HepG2 (cell line): ENCODE results near the gene RNPEPL1. TPM values are rescaled to one million over a fixed set of nuclear protein-coding genes. Genes with fewer than 3 reads are reported as not detected.

Experiments used
- BRCA1 ChIP-seq: sonication (generic); formaldehyde crosslinking; IDR thresholded peaks from 2 replicates; pipeline ENCODE4 v1.4.0; 2020; ENCODE audit warnings: missing genetic modification reagents
- HMG20A ChIP-seq: IDR thresholded peaks from 2 replicates; pipeline ENCODE4 v1.6.1; 2016; ENCODE audit warnings: borderline replicate concordance
- MAZ ChIP-seq, 2 experiments: sonication (generic) in 1 of 2; formaldehyde crosslinking in 1 of 2; IDR thresholded peaks; 2 replicates each; pipeline versions ENCODE4 v1.5.0 to v1.6.1; 2012 to 2020; ENCODE audit warnings: low read depth in 2 of 2, mild to moderate bottlenecking in 2 of 2, borderline replicate concordance in 1 of 2, improper control_type of control experiment in 1 of 2, low read length in 1 of 2, missing genetic modification reagents in 1 of 2, moderate library complexity in 1 of 2
- NCOA2 ChIP-seq: sonication (generic); formaldehyde crosslinking; IDR thresholded peaks from 2 replicates; pipeline ENCODE4 v1.8.0; 2022; ENCODE audit warnings: inconsistent platforms
- NFYC ChIP-seq: IDR thresholded peaks from 2 replicates; pipeline ENCODE4 v1.6.1; 2016; ENCODE audit warnings: missing genetic modification reagents, missing compliant biosample characterization
- POLR2AphosphoS5 ChIP-seq: IDR thresholded peaks from 2 replicates; pipeline ENCODE4 v1.6.1; 2012; ENCODE audit warnings: low read depth, low read length
- REL ChIP-seq: sonication (generic); formaldehyde crosslinking; conservative IDR thresholded peaks from 2 replicates; pipeline ENCODE4 v1.8.0; 2022; ENCODE audit warnings: mild to moderate bottlenecking, missing genetic modification reagents, moderate library complexity
- SIN3A ChIP-seq: IDR thresholded peaks from 2 replicates; pipeline ENCODE4 v1.6.1; 2011; ENCODE audit warnings: low read depth, mild to moderate bottlenecking, control low read depth, low read length, borderline replicate concordance
- SMC3 ChIP-seq: IDR thresholded peaks from 2 replicates; pipeline ENCODE4 v1.6.1; 2011; ENCODE audit warnings: low read length, improper control_type of control experiment
- STAT6 ChIP-seq: sonication (generic); formaldehyde crosslinking; IDR thresholded peaks from 2 replicates; pipeline ENCODE4 v1.4.0; 2020; ENCODE audit warnings: missing genetic modification reagents, mild to moderate bottlenecking, borderline replicate concordance
- ZMAT5 ChIP-seq: sonication (generic); formaldehyde crosslinking; IDR thresholded peaks from 2 replicates; pipeline ENCODE4 v1.5.0; 2020; ENCODE audit warnings: mild to moderate bottlenecking, low read depth, missing genetic modification reagents, borderline replicate concordance
- polyA plus RNA-seq, 8 experiments: library from polyadenylated mRNA; depleted of rRNA in 3 of 8; stranded (reverse) in 7 of 8; unstranded in 1 of 8; fragments of >200 nt; fragmentation: Illumina TruSeq in 4 of 8; extraction: Trizol in 4 of 8; gene quantifications; 2 replicates each; pipeline versions ENCODE4 v1.2.1 to v1.2.3, GENCODE V29; 2011 to 2016; ENCODE audit warnings: low read depth in 4 of 8, missing spikeins in 1 of 8, mixed read lengths in 1 of 8; ENCODE audit not compliant: insufficient read depth in 1 of 8
- total RNA-seq, 5 experiments: library from RNA; depleted of rRNA; stranded (reverse); fragments of >200 nt; fragmentation: Illumina TruSeq; extraction: Trizol; gene quantifications; 2 replicates each; pipeline ENCODE4 v1.2.3, GENCODE V29; 2016; ENCODE audit warnings: low read depth in 1 of 5
- TF ChIP-seq, protein P1 (sequence below): sonication (generic); formaldehyde crosslinking; IDR thresholded peaks from 2 replicates; pipeline ENCODE4 v1.8.0; 2022; ENCODE audit warnings: mild to moderate bottlenecking, missing genetic modification reagents
- TF ChIP-seq, protein P2 (sequence below): sonication (generic); formaldehyde crosslinking; IDR thresholded peaks from 2 replicates; pipeline ENCODE4; 2020; ENCODE audit warnings: missing genetic modification reagents, mild to moderate bottlenecking, borderline replicate concordance
- TF ChIP-seq, protein P3 (sequence below): sonication (generic); formaldehyde crosslinking; IDR thresholded peaks from 2 replicates; pipeline ENCODE4 v1.4.0; 2020; ENCODE audit warnings: missing genetic modification reagents
- TF ChIP-seq, protein P4 (sequence below): IDR thresholded peaks from 2 replicates; pipeline ENCODE4 v1.6.1; 2018; ENCODE audit warnings: missing genetic modification reagents

Gene RNPEPL1
- total and polyA plus RNA-seq, 2 of the 13 experiments (the other 11 are each of a cell fraction or from before 2014, with no cell fraction given): 13.0 to 18.0 TPM

- TF ChIP-seq, protein P1, sequence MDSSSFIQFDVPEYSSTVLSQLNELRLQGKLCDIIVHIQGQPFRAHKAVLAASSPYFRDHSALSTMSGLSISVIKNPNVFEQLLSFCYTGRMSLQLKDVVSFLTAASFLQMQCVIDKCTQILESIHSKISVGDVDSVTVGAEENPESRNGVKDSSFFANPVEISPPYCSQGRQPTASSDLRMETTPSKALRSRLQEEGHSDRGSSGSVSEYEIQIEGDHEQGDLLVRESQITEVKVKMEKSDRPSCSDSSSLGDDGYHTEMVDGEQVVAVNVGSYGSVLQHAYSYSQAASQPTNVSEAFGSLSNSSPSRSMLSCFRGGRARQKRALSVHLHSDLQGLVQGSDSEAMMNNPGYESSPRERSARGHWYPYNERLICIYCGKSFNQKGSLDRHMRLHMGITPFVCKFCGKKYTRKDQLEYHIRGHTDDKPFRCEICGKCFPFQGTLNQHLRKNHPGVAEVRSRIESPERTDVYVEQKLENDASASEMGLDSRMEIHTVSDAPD (CRISPR knock-in tag): peak; percentile 42; the same call in 1 of the 2 replicates
- peak; percentile 64; the same call in 1 of the 2 replicates for TF ChIP-seq BRCA1
- TF ChIP-seq POLR2AphosphoS5: no peak; the same call in 1 of the 2 replicates
- TF ChIP-seq MAZ (IDR thresholded peaks at IDR 0.05; ENCODE audit: borderline replicate concordance, low read depth, low read length): no peak; the same call in 1 of the 2 replicates
- peak; percentile 74 for TF ChIP-seq MAZ (CRISPR knock-in tag; IDR thresholded peaks at IDR 0.05; ENCODE audit: low read depth)
- no peak for TF ChIP-seq REL (CRISPR knock-in tag)
- TF ChIP-seq, protein P2, sequence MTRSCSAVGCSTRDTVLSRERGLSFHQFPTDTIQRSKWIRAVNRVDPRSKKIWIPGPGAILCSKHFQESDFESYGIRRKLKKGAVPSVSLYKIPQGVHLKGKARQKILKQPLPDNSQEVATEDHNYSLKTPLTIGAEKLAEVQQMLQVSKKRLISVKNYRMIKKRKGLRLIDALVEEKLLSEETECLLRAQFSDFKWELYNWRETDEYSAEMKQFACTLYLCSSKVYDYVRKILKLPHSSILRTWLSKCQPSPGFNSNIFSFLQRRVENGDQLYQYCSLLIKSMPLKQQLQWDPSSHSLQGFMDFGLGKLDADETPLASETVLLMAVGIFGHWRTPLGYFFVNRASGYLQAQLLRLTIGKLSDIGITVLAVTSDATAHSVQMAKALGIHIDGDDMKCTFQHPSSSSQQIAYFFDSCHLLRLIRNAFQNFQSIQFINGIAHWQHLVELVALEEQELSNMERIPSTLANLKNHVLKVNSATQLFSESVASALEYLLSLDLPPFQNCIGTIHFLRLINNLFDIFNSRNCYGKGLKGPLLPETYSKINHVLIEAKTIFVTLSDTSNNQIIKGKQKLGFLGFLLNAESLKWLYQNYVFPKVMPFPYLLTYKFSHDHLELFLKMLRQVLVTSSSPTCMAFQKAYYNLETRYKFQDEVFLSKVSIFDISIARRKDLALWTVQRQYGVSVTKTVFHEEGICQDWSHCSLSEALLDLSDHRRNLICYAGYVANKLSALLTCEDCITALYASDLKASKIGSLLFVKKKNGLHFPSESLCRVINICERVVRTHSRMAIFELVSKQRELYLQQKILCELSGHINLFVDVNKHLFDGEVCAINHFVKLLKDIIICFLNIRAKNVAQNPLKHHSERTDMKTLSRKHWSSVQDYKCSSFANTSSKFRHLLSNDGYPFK (CRISPR knock-in tag): peak; percentile 68; the same call in 1 of the 2 replicates
- TF ChIP-seq, protein P3, sequence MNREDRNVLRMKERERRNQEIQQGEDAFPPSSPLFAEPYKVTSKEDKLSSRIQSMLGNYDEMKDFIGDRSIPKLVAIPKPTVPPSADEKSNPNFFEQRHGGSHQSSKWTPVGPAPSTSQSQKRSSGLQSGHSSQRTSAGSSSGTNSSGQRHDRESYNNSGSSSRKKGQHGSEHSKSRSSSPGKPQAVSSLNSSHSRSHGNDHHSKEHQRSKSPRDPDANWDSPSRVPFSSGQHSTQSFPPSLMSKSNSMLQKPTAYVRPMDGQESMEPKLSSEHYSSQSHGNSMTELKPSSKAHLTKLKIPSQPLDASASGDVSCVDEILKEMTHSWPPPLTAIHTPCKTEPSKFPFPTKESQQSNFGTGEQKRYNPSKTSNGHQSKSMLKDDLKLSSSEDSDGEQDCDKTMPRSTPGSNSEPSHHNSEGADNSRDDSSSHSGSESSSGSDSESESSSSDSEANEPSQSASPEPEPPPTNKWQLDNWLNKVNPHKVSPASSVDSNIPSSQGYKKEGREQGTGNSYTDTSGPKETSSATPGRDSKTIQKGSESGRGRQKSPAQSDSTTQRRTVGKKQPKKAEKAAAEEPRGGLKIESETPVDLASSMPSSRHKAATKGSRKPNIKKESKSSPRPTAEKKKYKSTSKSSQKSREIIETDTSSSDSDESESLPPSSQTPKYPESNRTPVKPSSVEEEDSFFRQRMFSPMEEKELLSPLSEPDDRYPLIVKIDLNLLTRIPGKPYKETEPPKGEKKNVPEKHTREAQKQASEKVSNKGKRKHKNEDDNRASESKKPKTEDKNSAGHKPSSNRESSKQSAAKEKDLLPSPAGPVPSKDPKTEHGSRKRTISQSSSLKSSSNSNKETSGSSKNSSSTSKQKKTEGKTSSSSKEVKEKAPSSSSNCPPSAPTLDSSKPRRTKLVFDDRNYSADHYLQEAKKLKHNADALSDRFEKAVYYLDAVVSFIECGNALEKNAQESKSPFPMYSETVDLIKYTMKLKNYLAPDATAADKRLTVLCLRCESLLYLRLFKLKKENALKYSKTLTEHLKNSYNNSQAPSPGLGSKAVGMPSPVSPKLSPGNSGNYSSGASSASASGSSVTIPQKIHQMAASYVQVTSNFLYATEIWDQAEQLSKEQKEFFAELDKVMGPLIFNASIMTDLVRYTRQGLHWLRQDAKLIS (CRISPR knock-in tag): no peak
- no peak for TF ChIP-seq STAT6 (CRISPR knock-in tag)
- TF ChIP-seq SIN3A: no peak
- no peak for TF ChIP-seq SMC3
- TF ChIP-seq, protein P4, sequence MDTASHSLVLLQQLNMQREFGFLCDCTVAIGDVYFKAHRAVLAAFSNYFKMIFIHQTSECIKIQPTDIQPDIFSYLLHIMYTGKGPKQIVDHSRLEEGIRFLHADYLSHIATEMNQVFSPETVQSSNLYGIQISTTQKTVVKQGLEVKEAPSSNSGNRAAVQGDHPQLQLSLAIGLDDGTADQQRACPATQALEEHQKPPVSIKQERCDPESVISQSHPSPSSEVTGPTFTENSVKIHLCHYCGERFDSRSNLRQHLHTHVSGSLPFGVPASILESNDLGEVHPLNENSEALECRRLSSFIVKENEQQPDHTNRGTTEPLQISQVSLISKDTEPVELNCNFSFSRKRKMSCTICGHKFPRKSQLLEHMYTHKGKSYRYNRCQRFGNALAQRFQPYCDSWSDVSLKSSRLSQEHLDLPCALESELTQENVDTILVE (CRISPR knock-in tag): no peak
- no peak for TF ChIP-seq ZMAT5 (CRISPR knock-in tag)
- TF ChIP-seq HMG20A: peak; percentile 53; the same call in 1 of the 2 replicates
- TF ChIP-seq NCOA2 (CRISPR knock-in tag): peak; percentile 58; the same call in 1 of the 2 replicates
- peak; percentile 50 for TF ChIP-seq NFYC (CRISPR knock-in tag)
Measured at GRCh38 chr2:240626531-240627300, 58.4 kb downstream of the RNPEPL1 start (continued).
